GM20431 (cell line): ENCODE data around the gene TK2.
"Not testable (repeated sequence)": the region's sequence is repeated elsewhere in the genome, so short reads cannot be mapped to it uniquely, and the experiment has no call there.

ENCODE experiments used
- in situ Hi-C: fragments of 300-500 bp; cut with MseI, MboI; formaldehyde crosslinking; loops from one replicate; pipeline ENCODE4 v1.15.0; 2020; ENCODE audit warnings: low sequenced_read_pairs; ENCODE audit not compliant: unreplicated experiment

The TK2 gene

GRCh38 chr16:66575060-66575459 is 25.1 kb upstream of the TK2 start:
- in situ Hi-C loops = loop anchor here (25.0 kb wide), 1 partner anchor 163 kb away; no protein-coding TSS in a partner anchor

- in situ Hi-C loops = no loop called here
These were observed 24.6 kb upstream of the TK2 start for GRCh38 chr16:66574531-66574930.

GRCh38 chr16:66574081-66574480 is 24.2 kb upstream of the TK2 start:
- in situ Hi-C loops = no loop called here

GRCh38 chr16:66572356-66572755 is 22.4 kb upstream of the TK2 start:
- in situ Hi-C loops = no loop called here

GRCh38 chr16:66569827-66570405 is 20.0 kb upstream of the TK2 start:
- in situ Hi-C loops = no loop called here

- in situ Hi-C loops = no loop called here
These were observed 19.2 kb upstream of the TK2 start for GRCh38 chr16:66569131-66569530.

GRCh38 chr16:66568355-66568754 is 18.4 kb upstream of the TK2 start:
- in situ Hi-C loops = no loop called here

GRCh38 chr16:66567270-66567669 is 17.3 kb upstream of the TK2 start:
- in situ Hi-C loops = not testable (repeated sequence)

GRCh38 chr16:66566051-66566901 is 16.4 kb upstream of the TK2 start, which contains the start of gene CMTM1:
Gene CMTM1, plus strand, starts transcription at chr16:66566439. Its CDS starts 75 bp downstream, at chr16:66566514.
- in situ Hi-C loops = no loop called here

GRCh38 chr16:66563574-66564334 is 13.8 kb upstream of the TK2 start:
- in situ Hi-C loops = no loop called here

GRCh38 chr16:66562986-66563385 is 13.1 kb upstream of the TK2 start:
- in situ Hi-C loops = no loop called here

- in situ Hi-C loops = no loop called here
These were observed 12.5 kb upstream of the TK2 start for GRCh38 chr16:66562409-66562808.

GRCh38 chr16:66561381-66562080 is 11.6 kb upstream of the TK2 start:
- in situ Hi-C loops = no loop called here

- in situ Hi-C loops = no loop called here
These were observed 10.2 kb upstream of the TK2 start for GRCh38 chr16:66560107-66560506.

- in situ Hi-C loops = no loop called here
These were observed 4.6 kb upstream of the TK2 start for GRCh38 chr16:66554495-66554894.

- in situ Hi-C loops = no loop called here
These were observed 4.1 kb upstream of the TK2 start for GRCh38 chr16:66554021-66554420.

- in situ Hi-C loops = no loop called here
These were observed 3.3 kb upstream of the TK2 start for GRCh38 chr16:66553223-66553622.

- in situ Hi-C loops = no loop called here
These were observed 2.6 kb upstream of the TK2 start, which contains the start of gene CKLF for GRCh38 chr16:66552286-66553177. Gene CKLF, plus strand, starts transcription at chr16:66552576. Its CDS starts 140 bp downstream, at chr16:66552716.

GRCh38 chr16:66551788-66552285 is 1.9 kb upstream of the TK2 start:
- in situ Hi-C loops = no loop called here
